ENCODE measurements around the gene FAAP20. TPM values are rescaled to one million over a fixed set of nuclear protein-coding genes. Genes with fewer than 3 reads are reported as not detected.
"Not testable (repeated sequence)": the region's sequence is repeated elsewhere in the genome, so short reads cannot be mapped to it uniquely, and the experiment has no call there.

Gene FAAP20
- total and polyA plus RNA-seq, 2 experiments from 2014 or later, result 34.5 to 122 TPM

DNA sequence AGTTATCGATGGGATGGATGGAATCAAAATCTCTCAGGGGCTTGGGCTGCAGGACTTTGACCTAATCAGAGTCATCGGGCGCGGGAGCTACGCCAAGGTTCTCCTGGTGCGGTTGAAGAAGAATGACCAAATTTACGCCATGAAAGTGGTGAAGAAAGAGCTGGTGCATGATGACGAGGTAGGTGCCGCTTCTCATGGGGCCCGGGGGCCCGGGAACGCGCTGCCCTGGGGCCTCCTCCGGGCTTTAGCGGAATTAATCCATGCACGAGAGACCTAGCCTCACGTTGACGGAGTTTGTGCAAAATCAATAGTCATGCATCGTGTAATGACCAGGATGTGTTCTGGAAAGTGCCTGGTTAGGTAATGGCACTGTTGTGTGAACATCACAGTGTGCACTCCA is 43.8 kb downstream of the FAAP20 start:
- 74% methylated on average over 19 of the region's 19 CpGs for WGBS, 2 experiments (ENCODE audit: low coverage in 1 of 2, low lambda C conversion rate in 2 of 2, missing lambda C conversion rate in 2 of 2)
- in situ Hi-C loops (cut with MboI), result no loop called here
- no peak for TF ChIP-seq EZH2phosphoT487 (IDR thresholded peaks at IDR 0.05; ENCODE audit: insufficient read depth, low read depth)
- no peak for TF ChIP-seq EZH2 (IDR thresholded peaks at IDR 0.05; ENCODE audit: insufficient read depth, poor library complexity, severe bottlenecking)
- Histone ChIP-seq H3K9me3 (ENCODE audit: low read depth) (no peaks in the 10 kb centered on the region), H3F3A (ENCODE audit: insufficient read depth) (no peaks in the 10 kb centered on the region), H3K36me3 (ENCODE audit: low read depth) (no peaks in the 10 kb centered on the region), H3K27me3 (replicated peaks; ENCODE audit: insufficient read depth) (no peaks in the 10 kb centered on the region), H3K4me3 (no peak overlapping the region), H3K9me2 (ENCODE audit: insufficient read depth) (no peaks in the 10 kb centered on the region), H3K4me1 (ENCODE audit: insufficient read depth) (no peaks in the 10 kb centered on the region), H2AFZ (no peak overlapping the region), H3K9ac (no peak overlapping the region), H3K4me2 (ENCODE audit: unreplicated experiment) (no peak overlapping the region), H4K20me1 (ENCODE audit: insufficient read depth) (no peaks in the 10 kb centered on the region), H3K27ac (no peak overlapping the region), H3K79me2 (ENCODE audit: insufficient read depth) (no peaks in the 10 kb centered on the region)
- DNase-seq, result no peak

DNA sequence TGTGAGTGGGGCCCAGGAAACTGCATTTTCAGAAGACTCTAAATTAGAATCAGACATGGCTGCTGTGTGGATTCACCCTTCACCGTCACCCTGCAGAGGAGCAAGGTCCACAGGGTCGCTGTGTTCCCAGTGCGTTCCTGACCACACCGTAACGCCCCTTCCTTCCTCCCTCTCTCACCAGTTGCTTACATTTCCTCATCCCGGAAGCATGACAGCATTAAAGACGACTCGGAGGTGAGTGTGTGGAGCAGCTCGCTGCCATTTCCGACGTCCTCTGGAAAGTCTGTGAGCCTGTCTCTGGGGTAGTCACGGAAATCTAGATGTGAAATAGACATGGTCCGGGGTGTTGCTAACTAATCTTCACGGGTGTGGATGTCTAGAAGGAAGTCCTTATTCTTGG is 45.9 kb downstream of the FAAP20 start:
- Histone ChIP-seq H3K9me3 (ENCODE audit: low read depth) (no peaks in the 10 kb centered on the region), H3K4me1 (ENCODE audit: insufficient read depth) (no peaks in the 10 kb centered on the region), H3K36me3 (ENCODE audit: low read depth) (no peaks in the 10 kb centered on the region), H3K4me2 (ENCODE audit: unreplicated experiment) (no peak overlapping the region), H3K27ac (no peak overlapping the region), H3K79me2 (ENCODE audit: insufficient read depth) (no peaks in the 10 kb centered on the region), H3K9me2 (ENCODE audit: insufficient read depth) (no peaks in the 10 kb centered on the region), H3K9ac (no peak overlapping the region), H3K4me3 (no peak overlapping the region), H2AFZ (no peak overlapping the region), H3K27me3 (replicated peaks; ENCODE audit: insufficient read depth) (no peaks in the 10 kb centered on the region), H3F3A (ENCODE audit: insufficient read depth) (no peaks in the 10 kb centered on the region), H4K20me1 (ENCODE audit: insufficient read depth) (no peaks in the 10 kb centered on the region)
- DNase-seq, result no peak
- in situ Hi-C loops (cut with MboI), result no loop called here
- TF ChIP-seq EZH2phosphoT487 (IDR thresholded peaks at IDR 0.05; ENCODE audit: insufficient read depth, low read depth), result no peak
- no peak for TF ChIP-seq EZH2 (IDR thresholded peaks at IDR 0.05; ENCODE audit: insufficient read depth, poor library complexity, severe bottlenecking)
- WGBS, 2 experiments (ENCODE audit: low coverage in 1 of 2, low lambda C conversion rate in 2 of 2, missing lambda C conversion rate in 2 of 2), result 53 to 64% methylated on average over 14 of the region's 14 CpGs

DNA sequence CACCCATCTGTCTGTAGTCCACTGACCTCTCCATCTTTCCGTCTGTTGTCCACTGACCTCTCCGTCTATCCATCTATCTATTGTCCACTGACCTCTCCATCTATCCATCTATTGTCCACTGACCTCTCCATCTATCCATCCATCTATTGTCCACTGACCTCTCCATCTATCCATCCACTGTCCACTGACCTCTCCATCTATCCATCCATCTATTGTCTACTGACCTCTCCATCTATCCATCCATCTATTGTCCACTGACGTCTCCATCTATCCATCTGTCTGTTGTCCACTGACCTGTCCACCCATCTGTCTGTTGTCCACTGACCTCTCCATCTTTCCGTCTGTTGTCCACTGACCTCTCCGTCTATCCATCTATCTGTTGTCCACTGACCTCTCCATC is 46.7 kb downstream of the FAAP20 start:
- H3K4me1 ChIP-seq (ENCODE audit: insufficient read depth); H3K4me2 ChIP-seq (ENCODE audit: unreplicated experiment); H3K27me3 ChIP-seq (replicated peaks; ENCODE audit: insufficient read depth); H4K20me1 ChIP-seq (ENCODE audit: insufficient read depth); H2AFZ ChIP-seq; in situ Hi-C loops (cut with MboI); H3K27ac ChIP-seq; H3K4me3 ChIP-seq; H3K9me3 ChIP-seq (ENCODE audit: low read depth); H3K9ac ChIP-seq; H3K79me2 ChIP-seq (ENCODE audit: insufficient read depth); DNase-seq; H3F3A ChIP-seq (ENCODE audit: insufficient read depth); H3K9me2 ChIP-seq (ENCODE audit: insufficient read depth); H3K36me3 ChIP-seq (ENCODE audit: low read depth): not testable (repeated sequence)
- WGBS, 2 experiments (ENCODE audit: low coverage in 1 of 2, low lambda C conversion rate in 2 of 2, missing lambda C conversion rate in 2 of 2), result 74 to 82% methylated on average over 5 of the region's 5 CpGs

DNA sequence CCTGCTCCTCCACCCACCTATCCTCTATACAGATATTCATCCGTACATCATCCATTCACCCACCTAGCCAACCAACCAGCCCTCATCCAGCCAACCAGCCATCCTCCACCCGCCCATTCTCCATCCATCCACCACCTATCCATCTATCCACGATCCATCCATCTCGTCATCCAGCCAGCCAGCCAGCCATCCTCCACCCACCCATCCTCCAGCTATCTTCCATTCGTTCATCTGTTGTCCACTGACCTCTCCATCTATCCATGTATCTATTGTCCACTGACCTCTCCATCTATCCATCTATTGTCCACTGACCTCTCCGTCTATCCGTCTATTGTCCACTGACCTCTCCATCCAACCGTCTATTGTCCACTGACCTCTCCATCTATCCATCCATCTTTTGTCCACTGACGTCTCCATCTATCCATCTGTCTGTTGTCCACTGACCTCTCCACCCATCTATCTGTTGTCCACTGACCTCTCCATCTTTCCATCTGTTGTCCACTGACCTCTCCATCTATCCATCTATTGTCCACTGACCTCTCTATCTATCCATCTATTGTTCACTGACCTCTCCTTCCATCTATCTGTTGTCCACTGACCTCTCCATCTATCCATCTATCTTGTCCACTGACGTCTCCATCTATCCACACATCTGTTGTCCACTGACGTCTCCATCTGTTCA is 47.6 kb downstream of the FAAP20 start:
- no peak overlapping the region for H3K4me2 ChIP-seq (ENCODE audit: unreplicated experiment)
- no peak overlapping the region for H3K27ac ChIP-seq
- H3F3A ChIP-seq (ENCODE audit: insufficient read depth), result no peaks in the 10 kb centered on the region
- no peaks in the 10 kb centered on the region for H3K36me3 ChIP-seq (ENCODE audit: low read depth)
- no peak overlapping the region for H3K4me3 ChIP-seq
- H3K9me3 ChIP-seq (ENCODE audit: low read depth), result no peaks in the 10 kb centered on the region
- no peak overlapping the region for H2AFZ ChIP-seq
- no peak for TF ChIP-seq EZH2 (IDR thresholded peaks at IDR 0.05; ENCODE audit: insufficient read depth, poor library complexity, severe bottlenecking)
- TF ChIP-seq EZH2phosphoT487 (IDR thresholded peaks at IDR 0.05; ENCODE audit: insufficient read depth, low read depth), result no peak
- no peaks in the 10 kb centered on the region for H3K79me2 ChIP-seq (ENCODE audit: insufficient read depth)
- WGBS, 2 experiments (ENCODE audit: low coverage in 1 of 2, low lambda C conversion rate in 2 of 2, missing lambda C conversion rate in 2 of 2), result 59 to 63% methylated on average over 11 of the region's 11 CpGs
- H3K9me2 ChIP-seq (ENCODE audit: insufficient read depth), result no peaks in the 10 kb centered on the region
- in situ Hi-C loops (cut with MboI), result no loop called here
- no peaks in the 10 kb centered on the region for H3K27me3 ChIP-seq (replicated peaks; ENCODE audit: insufficient read depth)
- no peaks in the 10 kb centered on the region for H4K20me1 ChIP-seq (ENCODE audit: insufficient read depth)
- H3K9ac ChIP-seq, result no peak overlapping the region
- no peak for DNase-seq
- no peaks in the 10 kb centered on the region for H3K4me1 ChIP-seq (ENCODE audit: insufficient read depth)
